Medulla oblongata (tissue), 1 donor: ENCODE measurements around the gene WDR86.

Source experiments
- DNase-seq: peaks from one replicate; pipeline ENCODE4 v3.0.0-alpha.2; 2015; ENCODE audit errors: extremely low spot score

The WDR86 gene

GRCh38 chr7:151439855-151440798 lies 30.3 kb upstream of the WDR86 start, which contains the start of gene CRYGN:
Gene CRYGN (minus strand): TSS chr7:151440141. CDS start chr7:151439917, 224 bp downstream.
- no peak for DNase-seq

- no peak for DNase-seq
Observed at GRCh38 chr7:151438864-151439601, 29.2 kb upstream of the WDR86 start.

- no peak for DNase-seq
Observed at GRCh38 chr7:151437866-151438516, 28.2 kb upstream of the WDR86 start.

GRCh38 chr7:151437159-151437553 lies 27.3 kb upstream of the WDR86 start:
- no peak for DNase-seq

- DNase-seq, result no peak
Observed at GRCh38 chr7:151436446-151437158, 26.8 kb upstream of the WDR86 start.

GRCh38 chr7:151435971-151436370 lies 26.1 kb upstream of the WDR86 start:
- no peak for DNase-seq

GRCh38 chr7:151435103-151435916 lies 25.5 kb upstream of the WDR86 start:
- DNase-seq, result peak; percentile 45

GRCh38 chr7:151434549-151434948 lies 24.7 kb upstream of the WDR86 start:
- no peak for DNase-seq

- DNase-seq, result no peak
Observed at GRCh38 chr7:151433721-151434400, 24.0 kb upstream of the WDR86 start.

GRCh38 chr7:151432658-151433521 lies 23.1 kb upstream of the WDR86 start:
- DNase-seq, result no peak

- DNase-seq, result no peak
Observed at GRCh38 chr7:151431768-151432311, 22.0 kb upstream of the WDR86 start.

GRCh38 chr7:151431281-151431767 lies 21.5 kb upstream of the WDR86 start:
- no peak for DNase-seq

- no peak for DNase-seq
Observed at GRCh38 chr7:151430391-151431205, 20.8 kb upstream of the WDR86 start.

GRCh38 chr7:151429560-151430331 lies 19.9 kb upstream of the WDR86 start:
- DNase-seq, result no peak

- DNase-seq, result no peak
Observed at GRCh38 chr7:151429237-151429559, 19.4 kb upstream of the WDR86 start.

- DNase-seq, result peak; percentile 64
Observed at GRCh38 chr7:151428378-151429236, 18.8 kb upstream of the WDR86 start.
